PC-9 (cell line): ENCODE results near the gene UST.

Experiments
- CTCF ChIP-seq: fragments of 200-600 bp; sonication (generic); conservative IDR thresholded peaks from 2 replicates; pipeline ENCODE4 v1.6.1; 2017; ENCODE audit warnings: mixed run types, antibody characterized with exemption, mild to moderate bottlenecking, moderate library complexity
- EZH2 ChIP-seq: fragments of 200-600 bp; sonication (generic); IDR thresholded peaks from 2 replicates; pipeline ENCODE4 v1.8.0; 2017; ENCODE audit warnings: antibody characterized with exemption, low read depth

- TF ChIP-seq EZH2 (no peak), CTCF (no peak)
These were observed 361.9 kb downstream of the UST start for GRCh38 chr6:149108749-149109100.
